GM23338 (cell line): ENCODE data around the gene RABGAP1L. TPM values are rescaled to one million over a fixed set of nuclear protein-coding genes. Genes with fewer than 3 reads are reported as not detected.

Experiments used
- ATAC-seq: fragments of 200-7000 bp; cut with Tn5 transposase; 3 replicates; pipeline ENCODE4 v1.9.1; 2020
- DNase-seq: peaks from one replicate; pipeline ENCODE4 v3.0.0-alpha.2; 2015; ENCODE audit warnings: low spot score
- H2AFZ ChIP-seq: fragments of 200-600 bp; sonication (generic); 2 replicates; pipeline ENCODE4 v1.8.0; 2016; ENCODE audit warnings: antibody characterized with exemption, mild to moderate bottlenecking, moderate library complexity
- H3F3A ChIP-seq: fragments of 200-600 bp; sonication (generic); replicated peaks from 2 replicates; pipeline ENCODE4 v1.8.0; 2017; ENCODE audit warnings: antibody characterized with exemption, mixed run types, low read depth
- H3K27ac ChIP-seq: fragments of 200-600 bp; sonication (generic); 2 replicates; pipeline ENCODE4 v1.6.1; 2016; ENCODE audit warnings: low read depth
- H3K27me3 ChIP-seq: fragments of 200-600 bp; sonication (generic); 2 replicates; pipeline ENCODE4 v1.8.0; 2016; ENCODE audit warnings: mild to moderate bottlenecking, mixed run types, moderate library complexity; ENCODE audit not compliant: insufficient read depth
- H3K36me3 ChIP-seq: fragments of 200-600 bp; sonication (generic); 2 replicates; pipeline ENCODE4 v1.8.0; 2016; ENCODE audit warnings: mild to moderate bottlenecking; ENCODE audit not compliant: insufficient read depth
- H3K4me1 ChIP-seq: fragments of 200-600 bp; sonication (generic); 2 replicates; pipeline ENCODE4 v1.8.0; 2016; ENCODE audit warnings: mild to moderate bottlenecking, moderate library complexity; ENCODE audit not compliant: insufficient read depth
- H3K4me2 ChIP-seq: fragments of 200-600 bp; sonication (generic); 2 replicates; pipeline ENCODE4 v1.7.1; 2017; ENCODE audit warnings: mixed run types
- H3K4me3 ChIP-seq: fragments of 200-600 bp; sonication (generic); 2 replicates; pipeline ENCODE4 v1.6.1; 2016; ENCODE audit warnings: mixed run types
- H3K79me2 ChIP-seq: fragments of 200-600 bp; sonication (generic); replicated peaks from 2 replicates; pipeline ENCODE4 v1.8.0; 2017; ENCODE audit warnings: mild to moderate bottlenecking; ENCODE audit not compliant: insufficient read depth
- H3K9me2 ChIP-seq: fragments of 200-600 bp; sonication (generic); 2 replicates; pipeline ENCODE4 v1.8.0; 2017; ENCODE audit not compliant: insufficient read depth
- H4K20me1 ChIP-seq: fragments of 200-600 bp; sonication (generic); replicated peaks from 2 replicates; pipeline ENCODE4 v1.8.0; 2017; ENCODE audit warnings: mild to moderate bottlenecking; ENCODE audit not compliant: insufficient read depth
- H3K27ac Mint-ChIP-seq: 2 replicates; pipeline ENCODE4 v1.8.0; 2020; ENCODE audit warnings: inconsistent platforms, mild to moderate bottlenecking, moderate library complexity, mixed read lengths
- H3K27me3 Mint-ChIP-seq: 3 replicates; pipeline ENCODE4 v1.8.0; 2022; ENCODE audit warnings: low read depth, mild to moderate bottlenecking, moderate library complexity, mixed read lengths, inconsistent platforms; ENCODE audit not compliant: insufficient read depth, poor library complexity
- H3K36me3 Mint-ChIP-seq: 3 replicates; pipeline ENCODE4 v1.8.0; 2021; ENCODE audit warnings: low read depth, mild to moderate bottlenecking, inconsistent platforms, moderate library complexity, mixed read lengths
- H3K4me1 Mint-ChIP-seq: 3 replicates; pipeline ENCODE4 v1.8.0; 2020; ENCODE audit warnings: mild to moderate bottlenecking, inconsistent platforms, mixed read lengths
- H3K4me3 Mint-ChIP-seq: 3 replicates; pipeline ENCODE4 v1.8.0; 2021; ENCODE audit warnings: moderate library complexity, mild to moderate bottlenecking, inconsistent platforms, mixed read lengths
- H3K9me3 Mint-ChIP-seq: 3 replicates; pipeline ENCODE4 v1.8.0; 2020; ENCODE audit warnings: moderate library complexity, mild to moderate bottlenecking, inconsistent platforms, mixed read lengths
- CTCF ChIP-seq, 2 experiments: fragments of 200-600 bp in 1 of 2; sonication (generic) in 1 of 2; conservative IDR thresholded peaks; 2 replicates each; pipeline versions ENCODE4 v1.5.1 to v1.6.1; 2016 to 2017; ENCODE audit warnings: antibody characterized with exemption in 2 of 2, low read depth in 2 of 2, mild to moderate bottlenecking in 2 of 2, moderate library complexity in 1 of 2
- EZH2 ChIP-seq: fragments of 200-600 bp; sonication (generic); IDR thresholded peaks from one replicate; pipeline ENCODE4 v1.8.0; 2017; ENCODE audit warnings: antibody characterized with exemption, mild to moderate bottlenecking, low read depth; ENCODE audit not compliant: unreplicated experiment
- EZH2phosphoT487 ChIP-seq: fragments of 200-600 bp; sonication (generic); IDR thresholded peaks from one replicate; pipeline ENCODE4 v1.8.1; 2018; ENCODE audit warnings: antibody characterized with exemption; ENCODE audit not compliant: unreplicated experiment
- JUNB ChIP-seq: IDR thresholded peaks from one replicate; pipeline ENCODE4 v1.6.1; 2016; ENCODE audit warnings: antibody characterized with exemption; ENCODE audit not compliant: unreplicated experiment
- NANOG ChIP-seq: IDR thresholded peaks from 2 replicates; pipeline ENCODE4 v1.6.1; 2016; ENCODE audit warnings: antibody characterized with exemption, borderline replicate concordance
- POLR2AphosphoS5 ChIP-seq: IDR thresholded peaks from 2 replicates; pipeline ENCODE4 v1.6.1; 2016; ENCODE audit warnings: antibody characterized with exemption, low read depth
- REST ChIP-seq: IDR thresholded peaks from one replicate; pipeline ENCODE4 v1.6.1; 2018; ENCODE audit warnings: antibody characterized with exemption; ENCODE audit not compliant: unreplicated experiment
- STAT1 ChIP-seq: IDR thresholded peaks from one replicate; pipeline ENCODE4 v1.6.1; 2016; ENCODE audit warnings: antibody characterized with exemption; ENCODE audit not compliant: unreplicated experiment
- ZNF114 ChIP-seq: fragments of 250-450 bp; sonication (Bioruptor Pico); IDR thresholded peaks from 2 replicates; pipeline ENCODE4 v1.5.0; 2020; ENCODE audit warnings: mild to moderate bottlenecking, moderate library complexity
- ZNF331 ChIP-seq: fragments of 250-450 bp; sonication (Bioruptor Pico); IDR thresholded peaks from 2 replicates; pipeline ENCODE4 v1.5.0; 2020; ENCODE audit warnings: low read depth, mild to moderate bottlenecking, moderate library complexity
- ZNF462 ChIP-seq: fragments of 250-450 bp; sonication (Bioruptor Pico); IDR thresholded peaks from 2 replicates; pipeline ENCODE4 v1.5.0; 2020; ENCODE audit warnings: mild to moderate bottlenecking, moderate library complexity
- polyA plus RNA-seq: library from polyadenylated mRNA; unstranded; fragments of >200 nt; fragmentation: Nextera tagmentation; extraction: Ambion mirVana; gene quantifications from 2 replicates; pipeline ENCODE4 v1.2.1, GENCODE V29; 2016
- total RNA-seq: library from RNA; depleted of rRNA; stranded (reverse); fragments of >200 nt; shearing (Covaris generic); gene quantifications from 2 replicates; pipeline ENCODE4 v1.2.3, GENCODE V29; 2014

The RABGAP1L gene
- total and polyA plus RNA-seq, 2 experiments from 2014 or later = 83.2 to 136 TPM

- ATAC-seq = no peak
- H3K4me3 Mint-ChIP-seq = no peak overlapping the region
- H3K9me2 ChIP-seq = no peaks in the 10 kb centered on the region
- H3K4me2 ChIP-seq = no peak overlapping the region
- H3K27ac Mint-ChIP-seq = no peak overlapping the region
- no peaks in the 10 kb centered on the region for H3K79me2 ChIP-seq
- no peaks in the 10 kb centered on the region for H4K20me1 ChIP-seq
- H3K4me3 ChIP-seq = no peak overlapping the region
- DNase-seq = no peak
- no peak for TF ChIP-seq NANOG
- TF ChIP-seq POLR2AphosphoS5 = no peak
- TF ChIP-seq JUNB = no peak
- no peak for TF ChIP-seq ZNF462 (CRISPR knock-in tag)
- H3K36me3 ChIP-seq = no peaks in the 10 kb centered on the region
- no peaks in the 10 kb centered on the region for H3K4me1 Mint-ChIP-seq
- H3K9me3 Mint-ChIP-seq = peaks cover 27% of the 10 kb centered on the region
- H2AFZ ChIP-seq = no peak overlapping the region
- H3K36me3 Mint-ChIP-seq = peaks cover 2% of the 10 kb centered on the region; the same call in 1 of the 3 replicates
- no peaks in the 10 kb centered on the region for H3K27me3 ChIP-seq
- no peak overlapping the region for H3K27ac ChIP-seq
- no peaks in the 10 kb centered on the region for H3F3A ChIP-seq
- no peaks in the 10 kb centered on the region for H3K27me3 Mint-ChIP-seq
- H3K4me1 ChIP-seq = no peaks in the 10 kb centered on the region
Measured at GRCh38 chr1:174580801-174581200, 421.5 kb downstream of the RABGAP1L start.

GRCh38 chr1:174583316-174583715, 424.0 kb downstream of the RABGAP1L start:
- H3K4me1 Mint-ChIP-seq = no peaks in the 10 kb centered on the region
- Histone ChIP-seq H3F3A (no peaks in the 10 kb centered on the region), H3K4me1 (no peaks in the 10 kb centered on the region), H3K4me3 (no peak overlapping the region), H2AFZ (no peak overlapping the region), H4K20me1 (no peaks in the 10 kb centered on the region), H3K27ac (no peak overlapping the region), H3K4me2 (no peak overlapping the region), H3K27me3 (no peaks in the 10 kb centered on the region), H3K36me3 (no peaks in the 10 kb centered on the region), H3K9me2 (no peaks in the 10 kb centered on the region), H3K79me2 (no peaks in the 10 kb centered on the region)
- no peak overlapping the region for H3K27ac Mint-ChIP-seq
- ATAC-seq = no peak
- H3K4me3 Mint-ChIP-seq = no peak overlapping the region
- H3K9me3 Mint-ChIP-seq = peaks cover 14% of the 10 kb centered on the region
- H3K36me3 Mint-ChIP-seq = no peaks in the 10 kb centered on the region
- DNase-seq = no peak
- no peaks in the 10 kb centered on the region for H3K27me3 Mint-ChIP-seq
- no peak for TF ChIP-seq ZNF114
- no peak for TF ChIP-seq ZNF331 (CRISPR knock-in tag)
- TF ChIP-seq EZH2phosphoT487 = no peak
- TF ChIP-seq NANOG = no peak
- no peak for TF ChIP-seq REST
- no peak for TF ChIP-seq EZH2
- no peak for TF ChIP-seq CTCF (conservative IDR thresholded peaks at IDR 0.05; ENCODE audit: low read depth in 2 of 2)
- no peak for TF ChIP-seq STAT1
